HG02885 (cell line): Measurements from ENCODE around the gene HDHD3.
A peak's percentile ranks its signal among the peaks of the same experiment; 100 is the strongest.
"Not testable (repeated sequence)": the region's sequence is repeated elsewhere in the genome, so short reads cannot be mapped to it uniquely, and the experiment has no call there.

Experiments
- ATAC-seq: cut with Tn5 transposase; IDR thresholded peaks from one replicate; pipeline ENCODE4 v1.9.1; 2021; ENCODE audit warnings: mild to moderate bottlenecking; ENCODE audit not compliant: unreplicated experiment, poor library complexity

HDHD3 gene

GRCh38 chr9:113390192-113390960 is 13.6 kb upstream of the HDHD3 start:
- ATAC-seq = no peak

GRCh38 chr9:113389451-113389850 is 12.7 kb upstream of the HDHD3 start:
- no peak for ATAC-seq

GRCh38 chr9:113388833-113389232 is 12.0 kb upstream of the HDHD3 start:
- ATAC-seq = no peak

GRCh38 chr9:113387560-113388230 is 10.9 kb upstream of the HDHD3 start:
- no peak for ATAC-seq

- no peak for ATAC-seq
Measured at GRCh38 chr9:113386571-113387393, 10.0 kb upstream of the HDHD3 start.

GRCh38 chr9:113381909-113382411 is 5.2 kb upstream of the HDHD3 start:
- ATAC-seq = no peak

- ATAC-seq = not testable (repeated sequence)
Measured at GRCh38 chr9:113381441-113381840, 4.7 kb upstream of the HDHD3 start.

GRCh38 chr9:113380869-113381378 is 4.1 kb upstream of the HDHD3 start:
- ATAC-seq = peak; percentile 67

GRCh38 chr9:113379829-113380210 is 3.0 kb upstream of the HDHD3 start:
- ATAC-seq = not testable (repeated sequence)

GRCh38 chr9:113379094-113379828 is 2.5 kb upstream of the HDHD3 start:
- ATAC-seq = not testable (repeated sequence)

GRCh38 chr9:113375057-113376023 is 1.4 kb downstream of the HDHD3 start:
- ATAC-seq = no peak

- no peak for ATAC-seq
Measured at GRCh38 chr9:113373676-113374392, 3.0 kb downstream of the HDHD3 start.

GRCh38 chr9:113373256-113373655 is 3.5 kb downstream of the HDHD3 start:
- ATAC-seq = no peak

- ATAC-seq = no peak
Measured at GRCh38 chr9:113372059-113372458, 4.7 kb downstream of the HDHD3 start.

GRCh38 chr9:113370806-113371325 is 5.9 kb downstream of the HDHD3 start:
- ATAC-seq = no peak

- no peak for ATAC-seq
Measured at GRCh38 chr9:113369855-113370140, 7.0 kb downstream of the HDHD3 start.

- ATAC-seq = no peak
Measured at GRCh38 chr9:113368982-113369854, 7.6 kb downstream of the HDHD3 start.
